GM06990 (cell line): ENCODE measurements around the gene LYZ.
"Not testable (repeated sequence)": the region's sequence is repeated elsewhere in the genome, so short reads cannot be mapped to it uniquely, and the experiment has no call there.

ENCODE experiments used
- DNase-seq: peaks from one replicate; pipeline ENCODE4 v3.0.0-alpha.2; 2011; ENCODE audit not compliant: insufficient read length; ENCODE audit errors: extremely low read depth
- H3K27me3 ChIP-seq: replicated peaks from 2 replicates; pipeline ENCODE4 v1.6.0; 2011; ENCODE audit warnings: low read length; ENCODE audit not compliant: control insufficient read depth, insufficient read depth
- H3K36me3 ChIP-seq: 2 replicates; pipeline ENCODE4 v1.5.1; 2011; ENCODE audit warnings: low read length; ENCODE audit not compliant: control insufficient read depth, insufficient read depth
- H3K4me3 ChIP-seq: replicated peaks from 2 replicates; pipeline ENCODE4 v1.5.1; 2011; ENCODE audit warnings: low read depth, mild to moderate bottlenecking, control low read depth, low read length
- CTCF ChIP-seq: IDR thresholded peaks from 2 replicates; pipeline ENCODE4 v1.5.1; 2011; ENCODE audit warnings: low read length, control low read depth, mild to moderate bottlenecking, inconsistent platforms; ENCODE audit not compliant: insufficient read depth, poor library complexity, severe bottlenecking

The LYZ gene

GRCh38 chr12:69348162-69348938 lies at the start of gene LYZ:
Gene LYZ, plus strand, starts transcription at chr12:69348381. Its CDS starts 28 bp downstream, at chr12:69348409.
- H3K36me3 ChIP-seq = no peaks in the 10 kb centered on the region
- no peak for DNase-seq
- no peak within 1 kb of the TSS for H3K4me3 ChIP-seq
- H3K27me3 ChIP-seq = no peaks in the 10 kb centered on the region
- no peak for TF ChIP-seq CTCF

GRCh38 chr12:69298947-69299346 lies 49.2 kb upstream of the LYZ start:
- no peak for TF ChIP-seq CTCF
- H3K27me3 ChIP-seq = no peaks in the 10 kb centered on the region; the same call in 1 of the 2 replicates
- no peaks in the 10 kb centered on the region for H3K36me3 ChIP-seq
- no peak overlapping the region for H3K4me3 ChIP-seq
- DNase-seq = no peak

- Histone ChIP-seq H3K36me3 (no peaks in the 10 kb centered on the region), H3K27me3 (no peaks in the 10 kb centered on the region; the same call in 1 of the 2 replicates), H3K4me3 (no peak overlapping the region)
- DNase-seq = no peak
- no peak for TF ChIP-seq CTCF
Observed at GRCh38 chr12:69304284-69304683, 43.9 kb upstream of the LYZ start.

- no peak overlapping the region for H3K4me3 ChIP-seq
- TF ChIP-seq CTCF = no peak
- no peak for DNase-seq
Observed at GRCh38 chr12:69309461-69309860, 38.7 kb upstream of the LYZ start.

GRCh38 chr12:69313209-69313608 lies 35.0 kb upstream of the LYZ start:
- DNase-seq = no peak
- no peaks in the 10 kb centered on the region for H3K27me3 ChIP-seq
- TF ChIP-seq CTCF = no peak

More at GRCh38 chr12:69309461-69309860, 38.7 kb upstream of the LYZ start:
- Histone ChIP-seq H3K27me3 (no peaks in the 10 kb centered on the region), H3K36me3 (no peaks in the 10 kb centered on the region)

GRCh38 chr12:69316784-69317183 lies 31.4 kb upstream of the LYZ start:
- H3K27me3 ChIP-seq, DNase-seq, H3K4me3 ChIP-seq, H3K36me3 ChIP-seq: not testable (repeated sequence)

More at GRCh38 chr12:69313209-69313608, 35.0 kb upstream of the LYZ start:
- Histone ChIP-seq H3K36me3 (no peaks in the 10 kb centered on the region), H3K4me3 (no peak overlapping the region)

GRCh38 chr12:69317233-69317632 lies 30.9 kb upstream of the LYZ start:
- not testable (repeated sequence) for DNase-seq, H3K36me3 ChIP-seq, H3K27me3 ChIP-seq, H3K4me3 ChIP-seq
